Activated CD4-positive, alpha-beta T cell treated with anti-CD3 and anti-CD28 coated beads, Interleukin-2, amount 50 U/mL, for 4 hours (primary cell): ENCODE data around the gene MREG.

Experiments
- DNase-seq, 2 experiments: peaks; one replicate each; pipeline ENCODE4 v3.0.0-alpha.2; 2020

MREG gene, protein sequence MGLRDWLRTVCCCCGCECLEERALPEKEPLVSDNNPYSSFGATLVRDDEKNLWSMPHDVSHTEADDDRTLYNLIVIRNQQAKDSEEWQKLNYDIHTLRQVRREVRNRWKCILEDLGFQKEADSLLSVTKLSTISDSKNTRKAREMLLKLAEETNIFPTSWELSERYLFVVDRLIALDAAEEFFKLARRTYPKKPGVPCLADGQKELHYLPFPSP

DNA sequence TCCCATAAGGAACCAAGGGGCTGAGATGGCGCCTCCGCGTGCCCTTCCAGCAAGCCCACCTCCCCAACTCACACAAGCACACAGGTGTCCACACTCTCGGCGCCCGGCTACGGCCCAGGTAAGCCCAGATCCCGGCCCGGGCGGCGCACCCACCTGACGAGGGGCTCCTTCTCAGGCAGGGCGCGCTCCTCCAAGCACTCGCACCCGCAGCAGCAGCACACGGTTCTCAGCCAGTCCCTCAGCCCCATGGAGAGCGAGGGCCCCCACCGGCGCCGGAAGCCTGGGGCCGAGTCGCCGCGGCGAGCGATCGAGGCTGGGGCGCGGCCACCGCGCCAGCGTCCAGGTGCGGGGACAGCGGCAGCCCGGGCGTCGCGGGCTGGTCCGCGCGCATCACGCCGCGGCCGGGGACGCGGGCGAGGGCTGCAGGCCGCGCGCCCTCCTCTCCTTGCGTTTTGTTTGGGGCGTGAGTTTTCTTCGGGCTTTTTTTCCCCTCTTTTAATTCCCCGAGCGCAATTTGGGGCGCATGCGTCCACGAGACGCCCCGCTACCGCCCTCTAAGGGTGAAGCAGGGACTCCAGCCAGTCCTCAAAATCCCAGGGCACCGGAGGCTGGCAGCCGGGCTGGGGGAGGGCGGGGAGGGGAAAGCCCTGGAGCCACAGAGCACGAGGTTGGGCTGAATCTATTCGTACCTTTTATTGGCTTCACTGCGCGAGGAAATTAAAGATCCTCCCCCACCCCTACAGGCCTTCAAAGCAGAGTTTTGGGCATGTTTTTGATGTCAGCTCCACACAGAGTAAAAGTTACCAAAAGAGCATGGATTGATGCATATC lies at the start of gene MREG:
MREG (minus strand) TSS at position 472 of the 830 bp plus-strand sequence; CDS start at position 248, 224 bp downstream.
- peak; percentile 79 to 82 for DNase-seq

DNA sequence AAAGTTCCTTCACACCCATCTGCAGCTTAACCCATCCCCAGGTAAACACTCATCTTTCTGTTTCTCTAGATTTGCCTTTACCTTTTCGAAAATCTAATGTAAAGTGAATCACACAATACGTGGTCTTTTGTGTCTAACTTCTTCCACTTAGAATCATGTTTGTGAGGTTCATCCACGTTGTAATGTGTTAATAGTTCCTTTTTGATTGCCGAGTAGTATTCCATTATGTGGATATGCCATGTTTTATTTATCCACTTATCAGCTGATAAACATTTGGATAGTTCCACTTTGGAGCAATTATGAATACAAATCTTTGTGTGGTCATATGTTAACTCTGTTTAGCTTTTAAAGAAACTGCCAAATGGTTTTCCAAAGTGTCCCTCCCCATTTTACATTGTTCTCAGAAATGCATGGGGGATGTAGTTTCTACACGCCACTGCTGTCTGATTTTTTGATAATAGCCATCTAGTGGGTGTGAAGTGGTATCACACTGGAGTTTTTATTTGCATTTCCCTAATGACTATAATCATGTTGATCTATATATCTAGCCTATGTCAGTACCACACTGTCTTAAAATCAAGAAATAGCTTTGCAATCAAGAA lies 46.0 kb upstream of the MREG start:
- DNase-seq, result no peak

DNA sequence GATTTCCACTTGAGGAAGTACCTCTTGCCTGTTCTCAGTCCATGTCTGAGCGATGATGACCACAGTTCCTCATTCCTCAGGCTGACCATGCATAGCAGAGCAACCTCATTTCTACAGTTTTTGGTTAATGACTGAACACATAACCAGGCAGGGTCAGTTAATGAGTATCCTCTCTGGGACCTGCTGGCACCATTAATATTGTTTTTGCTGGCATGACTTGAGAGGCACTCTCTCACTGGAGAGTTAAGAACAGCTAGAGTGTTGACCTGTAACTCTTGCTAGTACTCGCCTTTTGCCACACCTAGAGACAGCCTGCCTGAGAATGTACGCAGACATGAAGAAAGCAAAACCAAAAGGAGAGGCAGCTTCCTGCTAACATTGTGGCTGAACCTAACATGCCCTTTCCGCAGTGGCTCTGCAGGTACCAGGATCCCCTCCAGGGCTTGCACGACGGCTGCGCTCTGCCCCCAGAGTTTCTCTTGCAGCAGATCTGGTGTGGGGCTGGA lies 44.4 kb upstream of the MREG start:
- DNase-seq, result peak; percentile 44 to 46

DNA sequence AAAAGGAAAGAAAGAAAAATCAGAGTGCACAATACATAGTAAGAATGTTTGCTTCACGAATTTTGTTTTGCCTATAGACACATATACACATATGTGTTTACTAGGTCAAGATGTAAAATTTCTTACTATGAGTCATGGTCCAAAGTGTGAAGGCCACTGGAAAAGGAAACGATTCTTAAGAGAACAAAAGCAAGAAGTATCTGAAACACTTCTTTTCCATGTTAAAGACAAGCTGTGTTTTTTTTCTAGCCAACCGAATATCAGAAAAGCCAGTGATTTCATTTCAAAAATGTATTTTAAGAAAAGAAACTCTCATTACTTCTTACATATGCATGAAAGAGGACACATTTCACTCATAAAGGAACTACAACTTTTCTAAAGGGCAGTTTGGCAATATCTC lies 43.4 kb upstream of the MREG start:
- no peak for DNase-seq

DNA sequence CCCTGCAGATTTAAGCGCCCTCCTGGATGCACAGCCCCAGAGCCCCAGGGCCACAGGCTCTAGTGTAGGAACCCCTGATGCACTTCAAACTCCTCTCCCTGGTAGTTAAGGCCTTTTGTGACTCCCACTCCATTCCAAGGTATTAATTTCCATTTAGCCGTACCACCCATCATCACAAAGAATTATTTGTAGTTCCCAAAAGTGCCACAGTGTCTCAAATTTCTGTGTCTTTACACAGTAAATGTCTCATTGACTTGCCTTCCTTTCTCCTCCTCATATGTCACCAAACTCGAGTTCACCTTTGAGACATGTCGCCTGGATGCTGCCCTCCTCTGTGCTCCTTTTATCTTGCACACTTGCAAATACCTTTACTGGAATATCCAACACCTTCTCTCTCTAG lies 42.3 kb upstream of the MREG start:
- no peak for DNase-seq

DNA sequence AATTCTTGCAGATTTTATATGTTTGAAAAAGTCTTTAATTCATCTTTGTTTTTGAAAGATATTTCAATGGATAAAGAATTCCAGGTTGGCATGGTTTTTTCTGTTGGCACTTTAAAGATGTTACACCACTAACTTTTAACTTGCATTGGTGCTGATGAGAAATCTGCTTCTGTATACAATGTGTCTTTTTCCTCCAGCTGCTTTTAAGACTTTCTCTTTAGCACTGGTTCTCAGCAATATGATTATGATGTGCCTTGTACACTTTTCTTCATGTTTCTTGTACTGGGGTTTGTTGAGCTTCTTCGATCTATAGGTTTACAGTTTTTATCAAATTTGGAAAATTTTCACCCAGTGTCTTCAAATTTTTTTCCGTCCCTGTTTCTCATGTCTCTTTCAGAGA lies 39.1 kb upstream of the MREG start:
- no peak for DNase-seq

DNA sequence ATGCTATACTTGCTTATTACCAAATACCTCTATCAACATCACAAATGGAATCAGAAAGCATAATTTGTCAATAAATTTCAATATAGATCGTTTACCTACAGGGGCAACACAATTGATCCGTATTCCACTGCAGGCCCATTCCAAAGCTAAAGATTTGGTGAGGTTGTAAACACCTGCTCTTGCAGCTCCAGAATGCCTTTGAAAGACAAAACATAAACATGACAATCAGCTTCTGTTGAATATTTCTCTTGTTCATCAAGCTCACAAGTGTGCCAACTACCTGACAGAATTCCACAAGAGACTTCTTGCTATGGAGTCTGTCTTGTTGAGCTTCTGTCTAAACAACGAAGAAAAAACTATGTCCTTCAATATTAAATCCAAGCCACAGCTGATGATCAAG lies 38.0 kb upstream of the MREG start:
- DNase-seq, result no peak

DNA sequence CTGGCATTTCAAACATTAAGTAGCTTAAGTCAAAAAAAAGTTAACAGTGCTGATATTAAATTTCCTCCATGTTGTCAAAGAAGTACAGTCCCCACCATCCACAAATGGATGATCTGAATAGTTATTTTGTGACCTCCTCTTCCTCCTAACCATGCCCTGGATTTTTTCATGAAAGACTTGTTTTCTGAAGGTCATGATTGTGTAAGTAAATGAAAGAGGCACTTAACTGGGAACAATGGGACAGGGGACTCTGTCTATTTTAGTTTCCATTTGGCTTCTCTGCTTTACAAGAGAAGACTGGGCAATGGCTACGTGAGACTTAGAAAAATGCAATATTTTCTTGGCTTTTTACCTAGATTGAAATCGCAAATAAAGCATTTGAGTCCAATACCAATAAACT lies 36.1 kb upstream of the MREG start:
- DNase-seq, result no peak

DNA sequence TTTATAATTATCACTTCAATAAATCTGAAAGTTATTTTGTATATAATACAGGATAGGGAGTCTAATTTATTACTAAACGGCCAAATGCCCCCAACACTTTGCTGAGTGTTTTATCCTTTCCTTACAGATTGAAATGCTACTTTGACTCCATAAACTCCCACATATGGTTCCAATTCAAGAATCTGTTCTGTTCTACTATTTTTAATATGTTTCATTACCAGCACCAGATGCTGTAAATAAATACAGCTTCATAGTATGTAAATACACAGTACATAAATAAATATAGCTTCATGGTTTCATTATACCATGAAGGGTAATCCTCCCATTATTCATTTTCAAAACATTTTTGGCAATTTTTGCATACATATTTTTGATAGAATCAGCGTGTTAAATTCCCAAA lies 34.0 kb upstream of the MREG start:
- no peak for DNase-seq

DNA sequence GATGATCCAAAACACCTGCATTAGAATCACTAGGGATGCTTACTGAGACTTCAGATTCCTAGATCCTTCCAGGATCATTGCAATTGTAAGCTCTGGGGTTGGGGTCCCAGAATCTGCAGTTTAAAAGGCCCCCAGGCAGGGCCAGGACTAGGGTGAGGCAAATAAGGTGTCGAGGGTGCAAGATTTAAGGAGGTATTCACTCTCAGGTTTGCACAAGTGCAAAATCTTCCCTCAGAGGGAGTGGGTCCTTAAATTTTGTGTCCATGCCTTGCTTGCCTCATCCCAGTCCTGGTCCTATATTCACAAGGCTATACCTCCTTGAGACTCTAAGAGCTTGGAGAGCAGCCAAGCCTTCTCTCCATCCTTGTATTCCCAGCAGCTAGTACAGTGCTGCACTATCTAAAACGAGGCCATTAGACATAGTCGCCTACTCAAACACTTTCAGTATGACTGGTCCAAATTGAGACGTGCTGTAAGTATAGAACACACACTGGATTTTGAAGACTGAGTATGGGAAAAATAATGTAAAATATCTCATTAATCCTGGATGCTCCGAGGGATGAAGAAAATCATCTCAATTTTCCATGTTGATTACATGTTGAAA lies 31.6 kb upstream of the MREG start:
- no peak for DNase-seq

DNA sequence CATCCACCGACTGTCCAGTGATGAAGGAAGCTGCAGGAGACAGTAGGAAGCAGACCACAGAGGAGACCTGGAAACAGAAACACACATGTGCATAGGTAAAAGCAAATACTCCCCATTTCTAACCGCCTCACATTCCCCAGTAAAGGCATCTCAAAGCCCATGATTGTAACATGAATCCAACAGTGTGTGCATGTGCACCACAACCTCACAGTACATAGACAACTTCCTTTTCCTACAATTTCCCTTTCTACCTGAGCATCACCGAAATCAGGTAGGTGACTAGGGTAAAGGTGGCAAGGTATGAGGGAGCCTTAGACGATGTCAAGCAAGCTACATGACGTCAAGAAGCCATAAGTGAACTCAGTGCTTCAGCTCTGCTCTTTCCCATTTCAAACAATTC lies 30.6 kb upstream of the MREG start:
- DNase-seq, result no peak

DNA sequence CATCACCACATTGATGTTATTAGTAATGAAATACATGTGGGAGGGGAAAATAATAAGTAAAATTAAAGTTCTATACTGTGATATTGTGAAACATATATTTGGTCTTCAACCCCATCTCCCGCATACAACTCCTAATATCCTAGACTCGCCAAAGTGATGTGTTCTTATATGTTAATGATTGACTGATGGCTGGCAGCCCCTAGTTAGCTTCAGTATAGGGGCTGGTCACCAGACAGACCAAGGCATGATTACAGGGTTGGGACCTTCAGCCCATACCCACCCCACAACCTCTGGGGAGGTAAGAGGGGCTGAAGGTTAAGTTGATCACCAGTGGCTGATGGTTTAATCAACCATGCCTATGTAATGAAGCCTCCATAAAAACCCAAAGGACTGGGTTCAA lies 28.1 kb upstream of the MREG start:
- DNase-seq, result no peak

DNA sequence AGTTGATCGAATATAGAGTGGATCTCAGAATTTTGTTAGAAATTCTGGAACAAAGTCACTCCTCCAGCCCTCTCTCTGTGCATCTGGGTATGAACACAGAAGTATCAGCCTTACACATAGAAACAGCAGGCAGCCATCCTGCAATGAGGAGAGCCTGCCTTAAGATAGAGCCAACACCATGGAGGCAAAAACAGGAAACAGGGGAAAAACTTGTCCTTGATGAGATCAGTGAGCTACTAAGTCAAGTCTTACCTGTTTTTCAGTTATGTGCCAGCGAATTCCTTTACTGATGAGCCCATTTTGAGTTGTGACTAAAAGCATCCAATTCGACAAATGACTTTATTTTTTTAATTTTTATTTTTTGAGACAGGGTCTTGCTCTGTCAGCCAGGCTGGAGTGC lies 26.6 kb upstream of the MREG start:
- DNase-seq, result no peak

DNA sequence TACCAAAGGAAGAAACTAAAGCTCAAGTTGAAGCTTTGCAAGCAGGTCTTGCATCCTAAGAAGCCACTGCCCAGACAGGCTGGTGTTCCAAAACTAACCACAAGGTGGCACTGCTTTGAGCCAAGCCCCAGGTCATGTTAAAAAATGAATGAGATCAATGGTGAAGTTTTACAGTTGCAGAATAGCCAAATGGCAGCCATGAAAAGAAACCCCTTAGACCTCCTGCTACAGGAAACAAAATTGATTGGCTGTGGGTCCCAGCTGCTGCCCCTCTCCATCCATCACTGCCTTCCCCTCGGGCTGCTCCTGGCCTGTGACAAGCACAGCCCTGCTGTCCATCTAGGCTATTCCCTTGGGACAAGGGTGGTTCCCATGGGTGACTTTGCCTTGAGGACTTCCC lies 20.7 kb upstream of the MREG start:
- DNase-seq, result peak; percentile 72 to 79

DNA sequence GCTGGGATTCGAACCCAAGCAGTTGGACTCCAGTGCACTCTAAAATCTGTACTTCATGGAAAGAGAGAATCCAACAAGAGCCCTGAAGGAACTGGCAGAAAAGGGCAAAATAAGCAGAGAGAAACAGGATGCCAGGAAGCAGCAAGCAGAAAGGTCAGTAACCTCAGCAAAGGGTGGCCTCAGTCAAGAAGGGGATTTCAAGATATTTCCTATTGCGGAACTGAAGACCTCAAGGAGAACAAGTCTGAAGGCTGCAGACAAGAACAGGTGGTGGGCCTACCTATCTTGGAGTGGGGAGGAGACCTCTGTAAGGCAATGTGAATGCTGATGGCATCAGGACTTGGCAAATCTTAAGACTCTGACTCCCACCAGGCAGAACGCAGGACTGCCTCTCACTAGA lies 20.1 kb upstream of the MREG start:
- no peak for DNase-seq

DNA sequence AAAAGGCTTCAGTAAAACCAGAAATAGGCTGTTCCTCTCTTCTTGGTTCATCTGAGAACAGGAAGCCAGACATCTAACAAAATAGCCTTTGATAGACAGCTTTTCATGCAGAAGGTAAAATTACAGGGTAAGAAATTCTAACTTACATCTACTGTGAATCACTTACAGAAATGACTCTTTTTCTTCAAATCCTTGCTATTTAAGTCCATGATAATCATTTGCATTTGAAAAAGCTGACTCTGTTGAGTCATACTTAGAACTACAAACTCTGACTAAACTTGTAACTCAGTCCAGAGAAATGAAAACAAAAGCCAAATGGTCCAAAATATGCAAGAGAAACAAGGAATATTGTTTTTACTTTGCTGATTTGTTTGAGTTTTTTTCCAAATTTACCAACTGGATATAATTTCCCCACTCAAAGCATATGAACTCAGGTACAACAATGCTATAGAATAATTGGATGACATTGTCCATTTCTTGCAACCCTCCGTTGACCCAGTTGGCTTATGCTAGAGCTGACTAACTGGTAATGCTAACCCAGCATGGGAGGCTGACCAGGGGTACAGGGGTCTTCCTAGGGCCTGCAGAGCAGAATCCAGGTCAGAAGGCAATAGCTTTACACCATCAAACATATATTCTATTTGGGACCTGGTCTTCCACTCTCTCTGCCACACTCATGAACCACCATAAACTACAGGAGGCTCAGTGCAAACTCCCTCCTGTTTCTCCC lies 18.8 kb upstream of the MREG start:
- DNase-seq, result no peak

DNA sequence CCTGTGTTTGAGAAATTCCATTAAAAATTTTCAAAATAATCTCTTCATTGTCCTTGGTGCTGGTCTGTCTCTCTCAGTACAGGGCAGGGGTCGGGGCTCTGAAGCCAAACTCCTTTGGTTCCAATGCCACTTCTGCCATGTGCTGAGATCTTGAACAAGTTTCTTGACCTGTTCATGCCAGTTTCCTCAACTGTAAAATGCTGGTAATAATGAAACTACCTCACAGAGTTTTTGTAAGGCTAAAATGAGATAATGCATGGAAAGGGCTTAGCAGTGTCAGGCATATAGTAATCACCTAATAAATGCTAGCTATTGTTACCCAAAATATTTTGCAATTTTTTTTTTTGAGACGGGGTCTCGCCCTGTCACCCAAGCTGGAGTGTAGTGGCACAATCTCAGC lies 16.9 kb upstream of the MREG start:
- DNase-seq, result no peak

DNA sequence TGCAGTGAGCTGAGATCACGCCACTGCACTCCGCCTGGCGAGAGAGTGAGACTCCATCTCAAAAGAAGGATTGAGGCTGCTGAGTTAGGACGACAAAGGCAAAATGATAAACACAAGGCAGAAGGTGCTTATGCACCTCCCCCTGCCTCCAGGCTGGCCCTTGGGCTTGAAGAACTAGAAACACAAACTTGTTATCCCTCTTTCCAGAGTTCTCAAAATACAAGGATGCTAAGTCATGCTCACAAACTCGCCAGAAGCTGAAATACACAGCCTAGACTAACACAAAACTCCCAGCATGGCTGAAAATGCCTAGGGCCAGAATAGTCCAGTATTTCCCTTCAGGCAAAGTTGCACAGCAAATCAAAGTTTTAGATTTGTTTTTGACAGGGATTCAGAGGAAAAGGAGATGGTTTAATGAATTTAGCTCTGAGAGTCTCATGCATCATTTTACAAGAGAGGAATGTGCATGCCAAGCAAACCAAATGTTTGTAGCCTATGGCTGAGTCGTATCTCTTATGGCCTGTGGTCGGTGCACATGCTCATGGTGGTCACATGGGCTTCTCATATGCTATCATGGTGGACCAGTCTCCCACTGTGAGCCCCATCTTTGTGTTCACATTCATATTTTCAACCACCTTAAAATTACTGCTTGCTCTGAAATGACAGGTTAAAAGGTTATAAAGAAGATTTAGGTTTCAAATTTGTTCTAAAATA lies 16.2 kb upstream of the MREG start:
- DNase-seq, result no peak

DNA sequence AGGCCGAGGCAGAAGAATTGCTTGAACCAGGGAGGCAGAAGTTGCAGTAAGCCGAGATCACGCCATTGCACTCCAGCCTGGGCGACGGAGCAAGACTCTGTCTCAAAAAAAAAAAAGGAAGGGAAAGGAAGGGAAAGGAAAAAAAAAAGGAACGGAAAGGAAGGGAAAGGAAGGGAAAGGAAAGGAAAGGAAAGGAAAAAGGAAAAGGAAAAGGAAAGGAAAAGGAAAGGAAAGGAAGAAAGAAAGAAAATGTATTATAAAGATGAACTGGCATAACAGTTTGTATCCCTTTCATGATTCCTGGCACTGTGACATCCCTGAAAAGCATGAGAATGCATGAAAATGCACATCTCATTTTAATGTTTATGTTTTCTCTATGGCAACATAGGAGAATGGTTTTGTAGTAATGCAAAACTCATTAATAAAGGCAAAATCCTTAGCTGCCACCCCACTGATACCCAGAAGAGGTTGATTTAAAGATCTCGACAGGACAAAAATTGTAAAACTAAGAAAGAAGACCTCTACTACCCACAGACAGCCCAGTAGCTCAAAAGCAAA lies 11.5 kb upstream of the MREG start:
- no peak for DNase-seq

DNA sequence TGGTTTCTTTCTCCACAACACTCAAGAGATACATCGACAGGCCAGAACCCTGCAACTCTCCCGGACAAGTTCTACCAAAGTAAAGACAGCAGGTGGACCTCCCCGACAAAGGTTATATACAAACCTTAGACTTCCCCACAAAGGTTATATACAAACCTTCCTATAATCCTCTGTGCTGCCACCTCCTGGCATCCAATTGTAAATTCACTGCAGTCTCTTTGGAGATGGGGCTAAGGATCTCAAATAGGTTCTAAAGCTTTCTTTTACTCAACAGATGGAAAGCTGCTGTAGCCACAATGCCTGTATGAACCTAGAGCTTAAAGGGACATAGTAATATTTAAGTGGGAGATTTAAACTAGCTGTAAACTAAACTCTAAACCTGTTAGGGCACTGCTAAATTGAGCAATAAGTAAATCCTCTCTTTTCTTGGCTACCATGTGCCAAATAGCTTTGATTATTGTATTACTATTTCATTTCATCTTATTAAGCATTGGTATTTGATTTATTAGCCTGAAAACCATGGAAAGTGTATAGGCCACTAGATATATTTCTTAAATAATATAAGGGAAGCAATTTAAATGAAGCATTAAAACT lies 9.8 kb upstream of the MREG start:
- peak; percentile 23 to 29 for DNase-seq

DNA sequence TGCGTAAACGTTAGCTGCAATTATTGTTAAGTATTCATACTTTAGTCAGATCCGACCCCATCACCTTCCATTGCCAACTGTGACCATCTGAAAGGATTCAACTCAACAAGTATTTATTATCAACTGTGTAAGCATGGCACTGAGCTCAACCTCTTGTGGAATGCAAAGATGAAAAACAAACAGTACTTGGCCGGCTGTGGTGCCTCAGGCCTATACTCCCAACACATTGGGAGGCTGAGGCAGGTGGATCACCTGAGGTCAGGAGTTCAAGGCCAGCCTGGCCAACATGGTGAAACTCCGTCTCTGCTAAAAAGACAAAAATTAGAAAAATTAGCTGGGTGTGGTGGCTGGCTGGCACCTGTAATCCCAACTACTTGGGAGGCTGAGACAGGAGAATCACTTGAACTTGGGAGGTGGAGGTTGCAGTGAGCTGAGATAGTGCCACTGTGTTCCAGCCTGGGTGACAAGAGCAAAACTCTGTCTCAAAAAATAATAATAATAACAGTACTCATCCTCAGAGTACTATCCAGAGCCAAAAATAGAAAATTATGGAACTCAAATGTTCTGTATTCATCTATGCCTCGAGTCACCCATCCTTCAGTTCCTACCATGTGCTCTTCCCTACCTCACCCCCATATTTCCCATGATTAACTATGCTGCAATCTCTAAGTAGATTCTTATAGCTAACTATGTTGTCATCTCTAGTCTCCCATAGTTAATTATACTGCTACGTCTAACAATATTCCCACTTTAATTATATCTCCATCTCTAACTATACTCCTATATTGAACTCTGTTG lies 8.6 kb upstream of the MREG start:
- no peak for DNase-seq
